Fibroblast of lung (primary cell): Measurements from ENCODE around the gene LPP. TPM values are rescaled to one million over a fixed set of nuclear protein-coding genes. Genes with fewer than 3 reads are reported as not detected.

ENCODE experiments used
- DNase-seq, 2 donors: peaks; one replicate each; pipeline versions ENCODE4 v3.0.0 to v3.0.0-alpha.2; 2010; ENCODE audit warnings: low read depth in 2 of 2
- H2AFZ ChIP-seq: 2 replicates; pipeline ENCODE4 v1.5.1; 2012; ENCODE audit warnings: low read length, control low read depth, inconsistent platforms
- H3K27ac ChIP-seq: 2 replicates; pipeline ENCODE4 v1.5.1; 2011; ENCODE audit warnings: low read length, control low read depth; ENCODE audit not compliant: insufficient read depth
- H3K27me3 ChIP-seq: 2 replicates; pipeline ENCODE4 v1.5.1; 2011; ENCODE audit warnings: mild to moderate bottlenecking, low read length; ENCODE audit not compliant: control insufficient read depth, insufficient read depth
- H3K36me3 ChIP-seq: 2 replicates; pipeline ENCODE4 v1.5.1; 2011; ENCODE audit warnings: low read length; ENCODE audit not compliant: control insufficient read depth, insufficient read depth
- H3K4me1 ChIP-seq: 2 replicates; pipeline ENCODE4 v1.5.1; 2011; ENCODE audit warnings: low read length; ENCODE audit not compliant: control insufficient read depth, insufficient read depth; ENCODE audit errors: extremely low read depth
- H3K4me2 ChIP-seq: 2 replicates; pipeline ENCODE4 v1.5.1; 2011; ENCODE audit warnings: low read length, control low read depth; ENCODE audit not compliant: insufficient read depth; ENCODE audit errors: extremely low read depth
- H3K4me3 ChIP-seq, 4 experiments: fragments of 200-600 bp in 1 of 4; sonication (generic) in 1 of 4; replicated peaks in 1 of 4; 2 replicates each; pipeline ENCODE4 v1.5.1; 2011 to 2016; ENCODE audit warnings: low read length in 4 of 4, low read depth in 3 of 4, mild to moderate bottlenecking in 3 of 4, control low read depth in 2 of 4, inconsistent platforms in 1 of 4, mixed read lengths in 1 of 4; ENCODE audit not compliant: insufficient read depth in 1 of 4; ENCODE audit errors: control extremely low read depth in 1 of 4
- H3K79me2 ChIP-seq: 2 replicates; pipeline ENCODE4 v1.5.1; 2012; ENCODE audit warnings: mild to moderate bottlenecking, low read length, inconsistent platforms; ENCODE audit not compliant: control insufficient read depth, insufficient read depth
- H3K9ac ChIP-seq: 2 replicates; pipeline ENCODE4 v1.5.1; 2011; ENCODE audit warnings: mild to moderate bottlenecking, low read length, control low read depth; ENCODE audit not compliant: insufficient read depth
- H3K9me3 ChIP-seq: 2 replicates; pipeline ENCODE4 v1.5.1; 2012; ENCODE audit warnings: low read depth, low read length; ENCODE audit not compliant: control insufficient read depth, insufficient read depth
- H4K20me1 ChIP-seq: 2 replicates; pipeline ENCODE4 v1.5.1; 2011; ENCODE audit warnings: low read length; ENCODE audit not compliant: control insufficient read depth, insufficient read depth; ENCODE audit errors: extremely low read depth
- CTCF ChIP-seq, 2 donors: IDR thresholded peaks in 1 of 2; conservative IDR thresholded peaks in 1 of 2; 1 replicate in 1 of 2; 2 replicates in 1 of 2; pipeline ENCODE4 v1.5.1; 2011 to 2012; ENCODE audit warnings: low read length in 2 of 2, control low read depth in 1 of 2, inconsistent platforms in 1 of 2, low read depth in 1 of 2, mild to moderate bottlenecking in 1 of 2
- EZH2 ChIP-seq: IDR thresholded peaks from 2 replicates; pipeline ENCODE4 v1.5.1; 2012; ENCODE audit warnings: low read length, control low read depth, mild to moderate bottlenecking; ENCODE audit errors: missing control alignments
- polyA plus RNA-seq, 2 donors: library from polyadenylated mRNA; depleted of rRNA in 1 of 2; stranded (reverse) in 1 of 2; unstranded in 1 of 2; fragments of >200 nt; gene quantifications; 2 replicates each; pipeline ENCODE4 v1.2.1, GENCODE V29; 2011 to 2012; ENCODE audit warnings: missing spikeins in 1 of 2
- total RNA-seq: library from RNA; depleted of rRNA; stranded (reverse); fragments of >200 nt; gene quantifications from 2 replicates; pipeline ENCODE4 v1.2.1, GENCODE V29; 2014

LPP gene
- total and polyA plus RNA-seq, 2 donors (not counting 1 experiment from before 2014, with no cell fraction given) = 69.0 to 124 TPM

DNA sequence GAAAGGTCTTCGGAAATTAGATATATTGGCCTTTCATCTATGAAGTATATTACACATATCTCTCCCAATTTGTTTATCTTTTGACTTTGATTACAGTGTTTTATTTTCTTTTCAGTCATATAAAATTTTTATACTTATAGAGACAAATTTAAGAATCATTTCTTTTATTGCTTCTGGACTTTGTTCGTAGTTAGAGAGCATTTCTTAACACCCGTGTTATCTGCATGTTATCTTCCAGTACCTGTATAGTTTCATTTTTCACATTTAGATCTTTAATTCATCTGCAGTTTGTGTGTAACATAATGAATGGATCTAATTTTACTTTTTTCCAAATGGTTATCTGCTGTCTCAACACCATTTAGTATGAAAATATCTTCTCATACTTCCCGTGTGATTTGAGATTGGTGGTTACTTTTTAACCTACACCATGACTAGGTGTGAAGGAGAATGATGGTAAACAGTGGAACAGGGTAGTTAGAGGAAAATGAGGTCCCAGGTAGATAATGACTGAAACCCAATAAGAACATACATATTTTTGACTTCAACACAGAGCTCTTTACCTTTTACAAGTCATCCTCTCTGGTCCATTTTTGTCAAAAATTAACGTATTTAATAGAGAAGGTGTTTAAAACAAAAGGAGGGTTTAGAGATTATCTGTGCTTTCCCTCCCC, 99.3 kb downstream of the LPP start:
- H3K36me3 ChIP-seq = no peaks in the 10 kb centered on the region
- H2AFZ ChIP-seq = no peak overlapping the region
- no peaks in the 10 kb centered on the region for H3K4me1 ChIP-seq
- TF ChIP-seq CTCF (conservative IDR thresholded peaks at IDR 0.05 in 1 of 2, IDR thresholded peaks at IDR 0.05 in 1 of 2; ENCODE audit: low read depth in 1 of 2, low read length in 2 of 2) (no peak), EZH2 (no peak)
- H3K9me3 ChIP-seq = no peaks in the 10 kb centered on the region
- no peak for DNase-seq
- H3K27me3 ChIP-seq = no peaks in the 10 kb centered on the region
- no peak overlapping the region for H3K27ac ChIP-seq
- no peaks in the 10 kb centered on the region for H4K20me1 ChIP-seq
- no peak overlapping the region for H3K4me2 ChIP-seq
- peaks cover 31% of the 10 kb centered on the region for H3K79me2 ChIP-seq
- no peak overlapping the region for H3K9ac ChIP-seq
- no peak overlapping the region for H3K4me3 ChIP-seq

DNA sequence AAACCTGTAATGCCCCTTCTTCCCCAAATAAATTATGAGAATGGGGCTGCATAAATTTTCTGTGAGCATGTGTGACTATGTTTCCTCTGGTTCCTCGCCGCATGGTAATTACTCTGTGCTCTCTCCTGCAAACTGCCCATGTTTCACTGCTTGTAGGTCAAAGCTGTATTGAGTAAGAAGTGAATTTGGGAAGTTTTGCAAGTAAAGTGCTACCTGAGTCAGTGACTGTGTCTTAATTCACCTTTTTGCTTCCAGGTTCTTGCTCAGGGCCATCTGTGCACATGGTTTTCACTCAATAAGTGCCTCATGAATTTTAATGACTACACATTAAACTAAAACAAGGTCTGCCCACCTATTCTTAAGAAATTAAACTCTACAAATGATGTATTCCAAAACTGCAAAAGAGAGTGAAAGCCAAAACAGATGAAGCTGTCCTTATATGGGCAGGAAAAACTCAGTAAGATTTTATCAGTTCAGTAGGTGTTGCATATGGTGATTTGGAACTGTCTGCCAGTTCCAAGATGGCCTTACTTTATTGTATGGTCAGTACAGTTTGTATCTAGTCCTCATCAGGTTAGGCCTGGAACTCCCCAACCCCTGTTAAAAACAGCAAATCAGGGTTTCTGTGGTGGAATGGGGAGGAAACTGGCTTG, 100.0 kb downstream of the LPP start:
- H3K9me3 ChIP-seq = no peaks in the 10 kb centered on the region
- H3K27me3 ChIP-seq = no peaks in the 10 kb centered on the region
- no peak overlapping the region for H3K27ac ChIP-seq
- H3K4me1 ChIP-seq = no peaks in the 10 kb centered on the region
- H3K36me3 ChIP-seq = no peaks in the 10 kb centered on the region
- H3K4me3 ChIP-seq = no peak overlapping the region
- H3K79me2 ChIP-seq = peaks cover 36% of the 10 kb centered on the region
- no peak overlapping the region for H2AFZ ChIP-seq
- TF ChIP-seq CTCF (conservative IDR thresholded peaks at IDR 0.05 in 1 of 2, IDR thresholded peaks at IDR 0.05 in 1 of 2; ENCODE audit: low read depth in 1 of 2, low read length in 2 of 2) (no peak), EZH2 (no peak)
- no peak for DNase-seq
- H3K4me2 ChIP-seq = no peak overlapping the region
- no peak overlapping the region for H3K9ac ChIP-seq
- no peaks in the 10 kb centered on the region for H4K20me1 ChIP-seq

GRCh38 chr3:188254520-188255070, 100.6 kb downstream of the LPP start:
- no peaks in the 10 kb centered on the region for H3K27me3 ChIP-seq
- H3K79me2 ChIP-seq = peaks cover 36% of the 10 kb centered on the region
- H2AFZ ChIP-seq = no peak overlapping the region
- H3K4me1 ChIP-seq = no peaks in the 10 kb centered on the region
- no peaks in the 10 kb centered on the region for H3K9me3 ChIP-seq
- H3K4me3 ChIP-seq = no peak overlapping the region
- DNase-seq = no peak
- H3K27ac ChIP-seq = no peak overlapping the region
- no peak for TF ChIP-seq EZH2
- TF ChIP-seq CTCF (conservative IDR thresholded peaks at IDR 0.05 in 1 of 2, IDR thresholded peaks at IDR 0.05 in 1 of 2; ENCODE audit: low read depth in 1 of 2, low read length in 2 of 2) = no peak
- H3K36me3 ChIP-seq = no peaks in the 10 kb centered on the region
- H3K4me2 ChIP-seq = no peak overlapping the region
- no peaks in the 10 kb centered on the region for H4K20me1 ChIP-seq
- H3K9ac ChIP-seq = no peak overlapping the region
